Esophagus squamous epithelium (tissue), 4 donors: ENCODE measurements around the gene ICAM4.

Experiments used
- POLR2A ChIP-seq, 4 donors: fragments of 450-650 bp; IDR thresholded peaks; one replicate each; pipeline ENCODE4 v1.6.1; 2017; ENCODE audit warnings: antibody characterized with exemption in 4 of 4, mild to moderate bottlenecking in 4 of 4, moderate library complexity in 3 of 4
- TF ChIP-seq, protein P1 (sequence below), 6 experiments: fragments of 450-650 bp in 4 of 6; fragments of 200-600 bp in 2 of 6; sonication (generic) in 2 of 6; IDR thresholded peaks; one replicate each; pipeline ENCODE4 v1.5.1; 2016 to 2019; ENCODE audit warnings: antibody characterized with exemption in 6 of 6, mild to moderate bottlenecking in 4 of 6, moderate library complexity in 4 of 6

GRCh38 chr19:10260141-10260584, 26.6 kb upstream of the ICAM4 start:
- TF ChIP-seq, protein P1, sequence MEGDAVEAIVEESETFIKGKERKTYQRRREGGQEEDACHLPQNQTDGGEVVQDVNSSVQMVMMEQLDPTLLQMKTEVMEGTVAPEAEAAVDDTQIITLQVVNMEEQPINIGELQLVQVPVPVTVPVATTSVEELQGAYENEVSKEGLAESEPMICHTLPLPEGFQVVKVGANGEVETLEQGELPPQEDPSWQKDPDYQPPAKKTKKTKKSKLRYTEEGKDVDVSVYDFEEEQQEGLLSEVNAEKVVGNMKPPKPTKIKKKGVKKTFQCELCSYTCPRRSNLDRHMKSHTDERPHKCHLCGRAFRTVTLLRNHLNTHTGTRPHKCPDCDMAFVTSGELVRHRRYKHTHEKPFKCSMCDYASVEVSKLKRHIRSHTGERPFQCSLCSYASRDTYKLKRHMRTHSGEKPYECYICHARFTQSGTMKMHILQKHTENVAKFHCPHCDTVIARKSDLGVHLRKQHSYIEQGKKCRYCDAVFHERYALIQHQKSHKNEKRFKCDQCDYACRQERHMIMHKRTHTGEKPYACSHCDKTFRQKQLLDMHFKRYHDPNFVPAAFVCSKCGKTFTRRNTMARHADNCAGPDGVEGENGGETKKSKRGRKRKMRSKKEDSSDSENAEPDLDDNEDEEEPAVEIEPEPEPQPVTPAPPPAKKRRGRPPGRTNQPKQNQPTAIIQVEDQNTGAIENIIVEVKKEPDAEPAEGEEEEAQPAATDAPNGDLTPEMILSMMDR (IDR thresholded peaks at IDR 0.05), result no peak
- TF ChIP-seq POLR2A (IDR thresholded peaks at IDR 0.05), result no peak
